Loucy (cell line): ENCODE measurements around the gene PRKN.

Experiments used
- CTCF ChIP-seq: fragments of 200-600 bp; sonication (generic); conservative IDR thresholded peaks from 2 replicates; pipeline ENCODE4 v1.5.1; 2014; ENCODE audit warnings: mild to moderate bottlenecking, antibody characterized with exemption, low read length
- EZH2phosphoT487 ChIP-seq: fragments of 200-600 bp; IDR thresholded peaks from 2 replicates; pipeline ENCODE4 v1.6.1; 2018; ENCODE audit warnings: antibody characterized with exemption, mild to moderate bottlenecking, moderate library complexity, borderline replicate concordance

- TF ChIP-seq CTCF: no peak
- no peak for TF ChIP-seq EZH2phosphoT487
These were observed 2.9 kb upstream of the PRKN start for GRCh38 chr6:162730502-162730901.
